HG03196 (cell line): ENCODE results near the gene KRTAP5-6.
"Not testable (repeated sequence)": the region's sequence is repeated elsewhere in the genome, so short reads cannot be mapped to it uniquely, and the experiment has no call there.

Experiments
- ATAC-seq: cut with Tn5 transposase; IDR thresholded peaks from one replicate; pipeline ENCODE4 v1.9.1; 2021; ENCODE audit not compliant: unreplicated experiment

KRTAP5-6 gene

DNA sequence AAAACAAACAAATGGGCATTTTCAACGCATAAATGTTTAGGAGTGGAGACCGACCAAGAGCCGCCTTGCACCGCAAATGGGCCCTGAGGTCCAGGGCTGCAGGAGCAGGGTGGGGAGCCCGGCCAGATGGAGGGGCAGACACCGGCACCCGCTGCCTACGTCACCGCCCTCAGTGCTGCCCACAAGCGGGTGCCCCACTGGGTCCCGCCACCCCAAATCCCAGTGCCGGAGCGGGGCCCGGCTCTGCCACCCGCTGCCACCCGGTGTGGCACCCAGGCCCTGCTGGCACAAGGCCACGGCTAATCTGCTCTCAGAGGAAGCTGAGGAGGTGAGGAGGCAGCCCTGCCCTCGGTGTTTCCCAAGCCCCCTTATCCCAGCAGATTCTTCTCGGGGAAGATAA is 13.8 kb upstream of the KRTAP5-6 start:
- not testable (repeated sequence) for ATAC-seq

DNA sequence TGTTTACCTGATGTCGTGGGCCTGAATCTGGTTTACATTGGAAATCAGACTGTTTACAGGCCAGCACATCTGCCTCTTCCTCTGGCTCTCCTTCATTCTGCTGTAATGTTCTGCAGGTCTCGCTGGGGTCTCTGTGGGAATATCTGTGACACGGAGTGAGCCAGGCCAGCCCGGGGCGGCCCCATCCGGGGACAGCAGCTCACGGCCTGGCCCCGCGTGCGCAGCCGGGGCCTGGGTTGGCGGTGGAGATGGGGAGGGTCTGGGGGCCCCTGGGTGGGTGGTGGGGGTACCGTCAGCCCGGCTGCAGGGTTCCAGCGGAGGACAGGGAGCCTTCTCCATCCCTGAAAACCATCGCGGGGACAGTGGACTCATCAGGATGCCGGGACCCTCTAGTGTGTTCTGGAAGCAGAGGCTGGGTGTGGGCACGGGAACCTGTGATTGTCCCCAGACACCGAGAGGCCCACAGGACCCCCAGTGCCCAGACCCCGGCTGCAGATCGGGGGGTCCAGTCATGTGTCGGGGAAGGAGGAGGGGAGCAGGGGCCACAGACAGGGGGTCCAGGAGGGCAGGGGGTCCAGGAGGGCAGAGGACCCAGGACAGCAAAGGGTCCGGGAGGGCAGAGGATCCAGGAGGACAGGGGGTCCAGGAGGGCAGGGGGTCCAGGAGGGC is 13.0 kb upstream of the KRTAP5-6 start:
- not testable (repeated sequence) for ATAC-seq

DNA sequence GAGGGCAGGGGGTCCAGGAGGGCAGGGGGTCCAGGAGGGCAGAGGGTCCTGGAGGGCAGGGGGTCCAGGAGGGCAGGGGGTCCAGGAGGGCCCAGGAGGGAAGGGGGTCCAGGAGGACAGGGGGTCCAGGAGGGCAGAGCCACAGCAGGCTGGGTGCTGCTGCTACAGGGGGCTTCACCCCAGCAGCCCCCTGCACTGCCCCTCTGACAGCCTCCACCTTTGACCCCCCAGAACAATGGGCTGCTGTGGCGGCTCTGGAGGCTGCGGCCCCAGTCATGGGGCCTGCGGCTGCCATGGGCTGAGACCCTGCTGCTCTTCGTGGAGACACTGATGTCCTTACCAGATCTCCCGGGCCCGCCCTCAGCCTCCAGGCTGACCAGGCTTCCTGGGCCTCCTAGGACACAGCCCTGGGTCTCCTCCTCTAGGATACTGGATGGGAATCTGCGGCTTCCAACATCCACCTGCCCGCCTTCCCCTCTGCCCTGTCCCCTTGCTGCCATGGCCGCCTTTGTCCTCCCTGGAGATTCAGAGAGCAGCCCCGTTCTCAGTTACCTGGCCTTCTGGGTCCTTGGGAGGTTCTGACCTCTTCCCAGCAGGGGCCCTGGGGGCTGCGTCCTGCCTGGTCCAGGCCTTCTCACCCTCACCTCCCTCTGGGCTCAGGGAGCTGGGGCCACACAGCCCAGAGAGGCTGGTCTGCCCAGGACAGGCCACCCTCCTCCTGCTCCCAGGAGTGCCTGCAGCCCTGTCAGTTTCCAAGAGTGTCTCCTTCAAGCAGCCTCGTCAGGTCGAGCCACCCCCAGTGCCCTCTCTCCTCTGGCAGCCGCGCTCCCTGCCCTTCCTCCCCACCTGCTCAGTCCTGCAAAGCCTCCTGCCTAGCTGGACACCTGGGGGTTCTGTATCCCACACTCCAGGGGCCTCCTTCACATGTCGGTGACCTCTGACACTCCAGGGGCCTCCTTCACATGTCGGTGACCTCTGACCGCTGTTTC is 11.8 kb upstream of the KRTAP5-6 start:
- ATAC-seq, result not testable (repeated sequence)

DNA sequence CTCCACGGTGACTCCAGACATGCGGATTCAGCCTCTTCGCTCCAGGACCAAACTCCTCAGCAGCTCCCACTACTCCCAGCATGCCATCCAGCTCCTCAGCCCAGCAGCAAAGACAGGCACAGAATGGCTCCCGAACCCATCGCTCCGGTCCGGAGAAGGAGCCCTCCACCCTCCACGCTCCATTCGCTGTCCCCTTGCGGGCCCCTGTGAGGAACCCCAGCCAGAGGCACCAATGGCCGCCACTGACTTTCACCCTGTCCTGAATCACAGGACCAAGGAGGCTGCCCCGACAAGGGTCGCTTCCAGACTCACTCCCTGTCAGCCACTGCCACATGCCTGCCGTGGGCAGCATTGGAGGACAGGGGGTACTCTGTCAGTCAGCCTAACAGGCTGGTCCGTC is 10.8 kb upstream of the KRTAP5-6 start:
- not testable (repeated sequence) for ATAC-seq

DNA sequence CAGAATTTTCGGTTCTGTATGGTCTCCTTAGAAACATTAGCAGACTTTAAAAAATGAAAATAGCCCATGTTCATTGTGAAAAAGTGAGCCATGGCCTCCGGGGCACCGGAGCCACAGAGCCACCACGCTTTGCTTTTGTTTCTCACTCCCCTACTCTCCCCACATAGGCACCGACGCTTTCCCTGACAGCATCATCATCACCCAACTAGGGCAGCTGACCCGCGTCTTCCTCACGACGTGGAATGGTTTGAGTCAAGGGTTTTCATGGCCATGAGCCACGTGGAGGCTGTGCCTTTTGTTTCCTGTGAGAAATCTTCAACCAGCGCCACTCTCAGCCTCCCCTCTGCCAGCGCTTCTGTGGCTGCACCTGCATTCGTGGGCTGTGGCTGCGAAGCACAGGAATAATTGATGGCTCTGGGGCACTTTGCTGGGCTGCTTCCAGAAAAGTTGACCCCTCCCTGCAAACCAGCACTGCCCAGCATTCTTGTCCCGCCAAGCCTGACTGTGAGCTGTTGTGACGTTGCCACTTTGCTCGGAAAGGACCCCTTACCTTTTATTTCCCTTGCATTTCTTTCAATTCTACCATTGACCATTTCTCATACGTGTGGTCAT is 8.6 kb upstream of the KRTAP5-6 start:
- ATAC-seq, result not testable (repeated sequence)

DNA sequence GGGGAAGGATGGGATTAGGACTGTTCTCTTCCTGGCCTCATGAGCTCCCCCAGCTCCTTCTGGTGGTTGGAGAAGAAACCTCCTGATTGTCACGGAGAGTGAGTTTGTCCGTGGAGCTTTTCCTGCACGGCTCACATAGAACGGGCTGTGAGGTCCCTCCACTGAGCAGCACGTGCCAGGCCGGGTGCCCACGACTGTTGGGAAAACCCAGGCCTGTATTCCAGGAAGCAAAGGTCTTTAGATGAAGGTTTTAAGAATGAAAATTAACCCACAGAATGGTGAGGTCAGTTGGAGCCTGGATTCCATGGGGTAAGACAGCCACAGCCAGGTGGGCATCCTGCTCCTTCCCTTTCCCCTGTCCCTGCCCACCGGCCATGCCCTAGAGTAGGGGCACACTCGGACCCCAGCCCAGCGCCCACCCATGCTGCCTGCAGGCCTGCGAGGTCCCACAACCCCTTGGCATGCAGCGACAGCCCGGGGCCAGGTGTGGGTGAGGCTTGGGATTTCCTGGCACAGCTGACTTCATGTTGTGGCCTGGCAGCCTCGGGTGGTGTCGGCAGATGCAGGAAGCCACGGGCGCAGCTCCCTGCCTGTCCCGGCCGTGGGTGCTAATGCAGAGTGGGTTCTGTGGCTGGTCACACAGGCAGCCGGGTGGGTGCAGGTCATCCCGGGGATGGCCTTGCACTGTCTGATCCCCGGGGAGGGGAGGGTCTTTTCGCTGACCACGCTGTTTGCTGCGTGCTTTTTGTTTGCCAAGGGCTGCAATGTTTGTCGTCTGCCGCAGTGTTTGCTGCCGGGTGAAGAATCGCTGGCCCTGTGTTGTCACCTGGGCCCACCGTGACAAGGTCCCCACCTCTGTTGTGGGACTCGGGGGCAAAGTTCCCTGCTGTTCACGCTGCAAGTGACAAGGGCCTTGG is 7.5 kb upstream of the KRTAP5-6 start:
- ATAC-seq, result not testable (repeated sequence)

DNA sequence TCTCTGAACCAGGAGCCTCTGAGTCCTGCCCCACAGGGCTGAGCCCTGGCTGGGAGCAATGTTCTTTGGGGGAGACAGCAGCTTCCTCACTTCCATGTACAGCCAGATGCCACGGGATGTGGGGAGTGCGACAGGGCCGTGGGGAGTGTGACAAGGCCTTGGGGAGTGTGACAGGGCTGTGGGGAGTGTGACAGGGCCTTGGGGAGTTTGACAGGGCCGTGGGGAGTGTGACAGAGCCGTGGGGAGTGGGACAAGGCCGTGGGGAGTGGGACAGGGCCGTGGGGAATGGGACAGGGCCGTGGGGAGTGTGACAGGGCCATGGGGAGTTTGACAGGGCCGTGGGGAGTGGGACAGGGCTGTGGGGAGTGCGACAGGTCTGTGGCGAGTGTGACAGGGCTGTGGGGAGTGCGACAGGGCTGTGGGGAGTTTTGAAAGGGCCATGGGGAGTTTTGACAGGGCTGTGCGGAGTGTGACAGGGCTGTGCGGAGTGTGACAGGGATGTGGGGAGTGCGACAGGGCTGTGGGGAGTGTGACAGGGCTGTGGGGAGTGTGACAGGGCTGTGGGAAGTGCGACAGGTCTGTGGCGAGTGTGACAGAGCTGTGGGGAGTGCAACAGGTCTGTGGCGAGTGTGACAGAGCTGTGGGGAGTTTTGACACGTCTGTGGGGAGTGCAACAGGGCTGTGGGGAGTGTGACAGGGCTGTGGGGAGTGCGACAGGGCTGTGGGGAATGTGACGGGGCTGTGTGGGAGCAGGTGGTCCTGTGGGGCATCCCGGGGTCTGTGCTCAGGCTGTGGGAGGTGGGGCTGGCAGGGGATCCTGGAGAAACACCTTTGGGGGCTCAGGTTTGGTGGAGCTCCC is 6.6 kb upstream of the KRTAP5-6 start:
- ATAC-seq, result no peak

DNA sequence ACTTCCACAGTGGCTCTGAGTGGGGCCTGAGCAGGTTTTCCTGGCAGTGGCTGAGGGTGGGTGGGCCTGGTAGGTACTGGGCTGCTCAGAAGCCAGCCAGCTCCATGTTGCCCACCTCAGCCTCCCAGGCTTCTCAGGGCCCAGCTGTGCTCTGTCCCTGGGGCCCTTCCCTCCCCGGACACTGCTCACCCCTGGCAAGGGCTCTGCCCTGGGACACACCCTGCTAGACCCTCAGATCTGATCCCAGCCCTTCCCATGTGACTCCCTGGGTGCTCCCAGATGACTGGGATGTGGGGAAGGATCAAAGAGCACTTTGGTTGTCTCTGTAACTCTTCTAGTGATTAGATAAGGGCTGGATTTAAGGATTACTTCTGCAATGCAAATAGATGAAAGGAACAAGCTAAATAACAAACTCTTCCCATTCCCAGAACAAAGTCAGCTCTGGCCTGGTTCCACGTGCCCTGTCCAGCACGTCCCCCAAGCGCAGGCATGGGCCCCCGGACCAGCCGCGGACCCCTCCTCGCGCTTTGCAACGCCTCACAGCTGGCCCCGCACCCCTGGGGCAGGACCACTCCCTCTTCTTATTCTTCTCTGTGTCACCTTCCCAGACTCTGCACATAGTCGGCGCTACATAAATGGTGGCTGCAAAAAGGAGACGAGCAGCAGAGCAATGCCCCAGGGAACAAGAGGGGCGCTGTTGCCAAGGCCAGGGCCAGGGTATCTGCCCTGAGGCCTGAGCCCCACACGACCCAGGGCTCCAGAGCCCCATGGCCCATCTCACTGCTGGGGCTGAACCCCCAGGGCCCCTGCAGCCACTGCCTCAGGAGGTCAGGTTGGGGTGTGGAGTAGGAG is 5.7 kb upstream of the KRTAP5-6 start:
- no peak for ATAC-seq

DNA sequence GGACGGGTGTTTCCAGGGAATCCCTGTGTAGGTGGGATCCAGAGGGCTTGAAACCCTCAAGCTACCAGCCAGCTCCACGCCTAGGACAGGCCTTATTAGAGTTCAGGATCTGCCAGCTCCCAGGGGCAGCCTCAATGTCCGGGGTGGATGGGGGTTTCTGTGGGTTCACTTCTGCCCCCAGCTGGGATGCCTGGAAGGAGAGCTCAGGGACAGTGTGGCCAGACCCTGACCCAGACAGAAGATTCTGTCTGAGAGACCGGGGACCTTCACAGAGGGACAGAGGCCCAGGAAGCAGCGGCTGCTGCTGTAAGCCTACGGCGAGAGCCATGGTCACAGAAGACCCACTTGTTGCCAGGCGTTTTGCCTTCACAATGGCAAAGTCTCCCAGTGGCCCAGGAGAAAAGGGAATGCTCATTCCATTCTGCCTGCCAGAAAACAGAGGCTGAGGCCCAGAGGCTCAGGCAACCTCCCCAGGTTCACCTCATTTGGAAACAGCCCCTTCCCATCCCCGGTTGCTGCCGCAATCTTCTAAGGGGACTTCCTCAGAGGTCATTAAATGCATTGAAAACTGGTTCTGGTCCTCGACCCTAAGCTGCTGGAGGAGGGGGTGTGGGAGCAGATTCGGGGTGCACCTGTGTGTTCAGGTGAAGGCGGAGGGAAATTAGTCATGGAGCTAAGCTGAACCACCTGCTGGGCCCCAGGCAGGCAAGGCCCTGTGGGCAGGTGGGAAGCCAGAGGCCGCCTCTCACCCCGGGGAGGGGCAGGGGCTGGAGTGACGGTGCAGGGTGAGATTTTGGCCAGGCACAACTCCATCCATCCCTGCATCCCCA is 4.9 kb upstream of the KRTAP5-6 start:
- no peak for ATAC-seq

DNA sequence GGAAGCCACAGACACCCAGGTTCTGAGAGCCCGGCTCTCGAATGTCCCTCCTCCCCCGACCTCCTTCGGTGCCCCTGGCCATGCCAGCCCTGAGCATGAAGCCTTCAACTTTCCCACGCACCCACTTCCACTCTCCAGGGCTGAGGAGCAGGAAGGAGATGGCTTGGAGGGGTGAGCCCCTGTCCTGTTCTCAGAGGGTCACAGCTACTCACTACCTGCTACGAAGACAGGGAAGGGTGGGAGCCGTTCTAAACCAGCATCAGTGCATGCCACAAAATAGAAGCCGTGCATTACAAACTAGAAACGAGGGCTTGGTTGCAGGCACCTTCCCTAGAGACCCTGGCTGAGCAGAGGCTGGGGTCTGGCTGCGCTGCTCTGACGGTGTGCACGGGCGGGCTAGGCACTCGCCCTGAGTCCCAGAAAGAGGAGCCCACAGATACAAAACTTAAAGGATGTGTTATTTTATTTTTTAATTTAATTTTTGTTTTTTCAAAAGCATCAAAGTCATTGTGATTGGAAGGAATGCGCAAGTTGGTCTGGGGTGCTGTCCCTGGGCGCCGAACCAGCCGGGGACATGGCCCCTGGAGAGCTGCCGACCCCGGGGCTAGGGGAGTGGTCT is 4.2 kb upstream of the KRTAP5-6 start:
- no peak for ATAC-seq

DNA sequence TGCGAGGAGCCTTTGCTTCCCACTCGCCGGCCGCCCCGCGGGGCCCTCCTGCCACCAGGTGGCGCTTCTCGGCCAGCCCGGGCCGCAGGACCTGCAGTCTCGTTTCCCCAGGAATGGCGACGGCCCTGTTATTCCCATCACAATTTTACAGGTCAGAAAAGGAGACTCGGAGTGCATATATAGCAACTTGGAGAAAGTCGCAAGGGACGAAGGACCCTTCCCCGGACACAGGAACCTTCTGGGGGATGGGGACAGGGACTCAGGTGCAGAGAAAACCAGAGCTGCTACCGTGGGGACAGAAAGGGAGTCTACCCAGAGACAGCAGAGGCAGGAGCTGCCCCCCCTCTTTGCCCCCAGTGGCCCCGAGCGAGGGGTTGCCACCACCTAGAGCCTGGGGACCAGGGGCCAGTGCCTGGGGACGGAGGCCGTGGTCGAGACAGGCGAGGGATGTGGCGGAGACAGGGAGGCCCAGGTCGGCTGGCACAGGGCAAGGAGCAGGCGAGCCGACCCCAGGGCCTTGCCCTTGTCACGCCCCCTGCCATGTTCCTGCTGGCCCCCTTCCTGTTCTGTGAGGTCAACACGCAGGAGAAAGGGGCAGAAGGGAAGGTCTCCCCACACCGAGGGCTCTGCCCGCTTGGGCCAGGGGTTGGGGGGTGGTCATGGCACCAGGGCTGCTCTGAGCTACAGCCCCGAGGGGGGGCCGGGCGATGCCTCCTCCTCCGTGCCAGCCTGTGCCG is 3.5 kb upstream of the KRTAP5-6 start:
- ATAC-seq, result no peak

DNA sequence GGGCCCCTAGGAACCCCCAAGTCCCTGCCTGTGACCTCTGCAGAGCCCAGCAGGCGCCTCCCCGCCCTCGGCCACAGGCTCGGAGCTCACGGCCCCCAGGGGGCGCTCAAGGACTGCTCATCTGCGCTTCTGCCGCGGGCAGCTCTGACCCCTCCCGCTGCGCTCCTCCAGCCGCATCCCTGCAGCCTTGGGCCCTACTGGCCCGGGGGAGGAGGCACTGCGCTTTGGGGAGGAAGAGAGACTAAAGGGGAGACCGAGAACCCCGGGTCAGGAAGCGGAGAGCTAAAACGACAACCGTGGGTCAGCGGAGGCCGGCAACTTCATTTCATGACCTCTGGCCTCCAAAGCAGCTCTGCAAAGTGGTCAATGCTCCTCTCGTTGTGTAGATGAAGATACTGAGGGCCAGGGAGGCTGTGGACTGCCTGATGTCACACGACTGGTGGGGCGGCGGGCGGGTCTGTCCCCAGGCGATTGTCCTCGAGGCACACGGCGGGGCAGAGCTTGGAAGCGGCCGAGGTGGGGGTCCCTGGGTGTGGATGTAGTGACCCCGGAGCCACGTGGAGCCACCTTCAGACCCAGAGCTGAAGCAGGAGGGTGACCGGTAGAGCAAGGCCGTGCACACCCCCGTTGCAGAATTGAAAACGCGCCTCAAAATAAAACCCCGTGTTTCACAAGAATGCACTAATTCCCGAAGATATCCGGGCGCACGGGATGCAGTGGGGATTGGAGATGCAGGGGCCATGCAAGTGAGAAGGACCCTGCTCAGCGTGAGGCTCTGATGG is 2.7 kb upstream of the KRTAP5-6 start:
- ATAC-seq, result no peak

DNA sequence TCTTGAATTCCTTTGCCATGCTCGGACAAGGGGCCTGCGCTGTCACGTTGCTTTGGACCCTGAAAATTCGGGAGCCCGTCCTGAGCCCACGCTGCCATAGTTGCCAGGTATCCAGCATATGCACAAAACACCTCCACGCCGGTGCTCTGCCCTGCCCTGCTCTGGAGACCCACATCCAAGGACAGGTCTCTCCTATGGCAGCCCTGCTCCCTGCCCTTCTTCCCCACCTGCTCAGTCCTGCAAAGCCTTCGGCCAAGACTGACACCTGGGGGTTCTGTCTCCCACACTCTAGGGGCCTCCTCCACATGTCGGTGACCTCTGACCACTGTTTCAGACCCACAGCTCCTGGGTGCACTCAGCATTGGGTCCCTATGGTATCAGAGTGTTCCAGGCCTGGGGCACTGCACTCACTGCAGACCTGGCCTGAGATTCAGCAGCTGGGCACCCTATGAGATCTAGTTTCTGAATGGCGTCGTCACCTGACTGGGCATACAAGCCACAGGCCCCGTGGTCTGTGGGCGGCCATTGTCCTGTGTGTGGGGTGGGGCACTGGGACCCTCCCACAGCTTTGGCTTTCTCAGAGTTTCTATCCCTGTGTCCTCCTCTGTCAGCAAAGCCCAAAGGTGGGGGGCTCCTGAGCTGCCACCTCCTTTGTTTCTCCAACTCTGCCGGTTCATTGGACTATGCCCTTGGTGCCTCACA is 2.0 kb upstream of the KRTAP5-6 start:
- no peak for ATAC-seq

DNA sequence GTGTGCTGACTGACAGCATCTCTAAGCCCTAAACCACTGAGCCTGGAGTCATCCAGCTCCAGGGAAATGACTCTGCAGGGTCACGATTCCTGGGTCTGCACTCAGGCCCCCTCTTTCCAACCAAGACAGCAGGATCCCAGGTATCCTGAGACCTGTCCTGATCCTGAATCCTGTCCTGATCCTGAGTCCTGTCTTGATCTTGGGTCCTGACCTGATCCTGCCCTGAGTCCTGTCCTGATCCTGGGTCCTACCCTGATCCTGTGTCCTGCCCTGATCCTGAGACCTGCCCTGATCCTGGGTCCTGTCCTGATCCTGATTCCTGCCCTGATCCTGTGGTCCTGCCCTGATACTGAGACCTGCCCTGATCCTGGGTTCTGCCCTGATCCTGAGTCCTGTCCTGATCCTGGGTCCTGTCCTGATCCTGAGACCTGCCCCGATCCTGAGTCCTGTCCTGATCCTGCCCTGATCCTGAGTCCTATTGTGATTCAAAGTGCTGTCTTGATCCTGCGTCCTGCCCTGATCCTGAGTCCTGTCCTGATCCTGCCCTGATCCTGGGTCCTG is 1.4 kb upstream of the KRTAP5-6 start:
- ATAC-seq, result no peak

DNA sequence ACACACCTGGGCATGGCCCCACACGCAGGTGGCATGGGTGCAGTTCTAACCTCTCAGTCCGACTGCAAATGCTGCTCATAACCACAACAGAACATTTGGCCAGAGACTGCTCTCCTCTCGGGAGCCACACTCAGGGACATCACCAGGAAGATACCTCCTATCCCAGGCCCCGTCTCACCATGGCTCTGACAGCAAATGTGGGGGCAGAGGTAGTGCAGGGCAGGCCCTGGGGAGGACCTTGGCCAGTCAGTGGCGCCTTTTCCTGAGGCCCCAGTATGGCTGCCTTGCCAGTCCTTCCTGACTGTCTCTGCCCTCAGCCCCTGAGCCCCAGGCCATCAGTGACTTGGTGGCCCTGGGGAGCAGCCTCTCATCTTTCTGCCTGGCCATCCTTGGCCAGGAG is 2.8 kb downstream of the KRTAP5-6 start:
- ATAC-seq, result no peak
